GM20000 (cell line): ENCODE data around the gene EYA2.
"Not testable (repeated sequence)": the region's sequence is repeated elsewhere in the genome, so short reads cannot be mapped to it uniquely, and the experiment has no call there.

Experiments
- DNase-seq: peaks from one replicate; pipeline ENCODE4 v3.0.0; 2012; ENCODE audit warnings: low spot score
- CTCF ChIP-seq: IDR thresholded peaks from 2 replicates; pipeline ENCODE4 v1.5.1; 2012; ENCODE audit warnings: mild to moderate bottlenecking, control low read depth; ENCODE audit errors: extremely low read depth, missing control alignments

Gene EYA2

DNA sequence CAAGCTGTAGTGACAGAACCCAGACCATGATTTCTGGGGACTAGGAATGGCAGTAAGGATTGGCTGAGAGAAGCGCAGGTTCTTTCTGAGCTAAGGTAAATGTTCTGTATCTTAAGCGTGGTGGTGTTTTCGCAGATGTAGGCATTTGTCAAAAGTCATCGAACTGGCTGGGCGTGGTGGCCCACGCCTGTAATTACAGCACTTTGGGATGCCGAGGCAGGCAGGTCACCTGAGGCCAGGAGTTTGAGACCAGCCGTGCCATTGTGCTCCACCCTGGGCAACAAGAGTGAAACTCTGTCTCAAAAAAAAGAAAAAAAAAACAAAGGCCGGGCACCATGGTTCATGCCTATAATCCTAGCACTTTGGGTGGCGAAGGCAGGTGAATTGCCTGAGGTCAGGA lies 40.7 kb upstream of the EYA2 start:
- DNase-seq, result no peak
- TF ChIP-seq CTCF, result no peak

DNA sequence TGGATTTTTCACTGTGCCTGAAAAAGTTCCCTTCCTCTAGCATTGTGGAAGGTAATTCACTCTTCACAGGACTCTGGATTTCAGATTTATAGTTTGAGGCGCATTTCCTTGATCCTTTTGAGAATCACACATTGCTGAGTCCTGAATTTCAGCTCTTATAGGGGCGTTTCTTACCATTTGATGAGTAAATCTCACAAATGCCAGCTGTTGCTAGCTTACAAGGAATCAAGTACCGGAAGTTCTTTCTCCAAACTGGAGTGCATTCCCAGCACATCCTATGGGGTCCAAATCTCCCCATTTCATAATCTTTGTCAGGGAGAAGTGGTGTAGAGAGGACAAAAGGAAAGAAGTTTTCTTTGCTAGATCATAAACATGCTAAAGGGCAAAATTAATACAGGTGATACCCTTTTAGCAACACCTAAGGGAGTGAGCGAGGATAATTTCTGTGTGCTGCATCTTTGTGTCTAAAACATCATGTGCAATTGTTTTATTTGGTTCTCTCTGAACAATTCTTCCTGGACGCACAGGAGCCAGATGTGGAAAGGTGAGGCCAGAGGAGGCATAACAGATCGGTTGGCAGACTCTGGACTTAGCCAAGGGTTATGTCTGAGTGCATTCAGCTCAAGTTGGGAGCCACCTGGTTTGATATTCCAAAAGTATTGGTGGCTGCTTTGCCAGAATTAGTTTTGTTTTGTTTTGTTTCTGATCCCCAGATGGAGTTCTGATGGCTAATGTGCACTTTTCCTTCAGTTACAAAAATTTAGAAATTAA lies 37.4 kb upstream of the EYA2 start:
- no peak for DNase-seq
- TF ChIP-seq CTCF, result no peak

DNA sequence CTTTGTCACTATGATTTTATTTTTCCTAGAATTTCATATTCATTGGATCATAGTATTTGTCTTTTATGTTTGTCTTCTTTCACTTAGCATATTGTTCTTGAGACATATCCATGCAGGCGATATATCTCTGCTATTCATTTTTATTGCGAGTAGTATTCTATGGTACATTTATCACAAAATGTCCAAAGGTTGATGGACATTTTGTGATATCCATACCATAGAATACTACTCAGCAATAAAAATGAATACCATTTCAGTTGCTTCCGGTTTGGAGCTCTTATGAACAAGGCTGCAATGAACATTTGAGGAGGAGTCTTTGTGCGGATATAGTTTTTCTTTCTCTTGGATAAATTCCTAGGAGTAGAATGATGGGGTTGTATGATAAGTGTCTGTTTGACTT lies 28.8 kb upstream of the EYA2 start:
- TF ChIP-seq CTCF, result no peak
- DNase-seq, result no peak

DNA sequence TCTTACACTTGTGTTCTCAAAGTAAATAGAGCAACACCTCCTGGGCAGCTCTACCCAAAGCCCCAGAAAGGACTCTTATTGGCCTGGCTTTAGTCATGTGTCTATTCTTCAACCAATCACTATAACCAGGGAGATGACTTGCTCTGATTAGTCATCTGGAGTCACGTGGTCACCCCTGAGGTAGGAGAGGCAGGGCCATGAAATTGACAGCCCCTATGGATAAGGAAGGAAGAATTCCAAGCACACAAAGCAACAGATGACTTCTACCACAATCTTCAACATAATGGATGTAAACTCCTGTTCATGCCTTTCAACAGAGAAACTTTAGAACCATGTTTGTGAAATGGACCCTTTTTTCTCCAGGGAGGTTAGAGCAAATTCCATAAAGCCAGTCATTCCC lies 24.6 kb upstream of the EYA2 start:
- no peak for TF ChIP-seq CTCF
- no peak for DNase-seq

DNA sequence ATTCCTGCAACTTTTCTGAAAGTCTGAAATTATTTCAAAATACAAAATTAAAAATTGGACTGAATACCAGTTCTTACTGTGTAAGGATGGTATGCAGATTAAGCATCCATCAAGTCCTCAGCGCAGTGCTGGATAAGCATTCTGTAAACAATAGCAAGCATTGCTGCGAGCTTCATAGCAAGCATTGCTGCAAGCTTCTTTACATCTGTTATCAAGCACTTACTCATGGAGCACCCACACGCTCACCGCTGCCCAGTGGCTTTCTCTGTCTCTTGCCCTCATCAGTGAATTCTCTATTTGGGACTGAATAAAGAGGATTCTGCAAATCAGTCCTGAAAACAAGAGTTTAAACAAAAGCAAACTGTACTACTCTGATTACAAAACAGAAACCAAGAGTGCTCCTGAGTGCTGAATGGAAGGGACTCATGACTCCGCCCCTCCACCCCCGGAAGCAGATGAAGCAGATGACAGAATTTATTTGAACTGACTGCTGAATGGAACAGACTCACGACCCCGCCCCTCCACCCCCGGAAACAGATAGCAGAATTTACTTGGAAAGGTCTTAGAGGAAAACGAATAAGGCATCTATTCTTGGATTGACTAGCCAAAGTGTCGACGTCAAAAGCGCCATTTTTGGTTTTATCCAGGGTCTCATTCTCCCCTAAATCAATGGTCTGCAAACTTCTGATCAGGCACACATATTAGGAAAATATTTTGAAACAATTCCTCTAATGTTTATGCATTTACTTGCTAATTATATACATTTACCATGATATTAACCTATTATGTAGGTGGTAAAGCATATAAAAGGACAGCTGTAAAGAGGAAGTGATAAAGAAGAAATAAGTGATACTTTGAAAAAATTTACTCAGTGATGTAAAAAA lies 22.1 kb upstream of the EYA2 start:
- TF ChIP-seq CTCF, result no peak
- DNase-seq, result no peak

DNA sequence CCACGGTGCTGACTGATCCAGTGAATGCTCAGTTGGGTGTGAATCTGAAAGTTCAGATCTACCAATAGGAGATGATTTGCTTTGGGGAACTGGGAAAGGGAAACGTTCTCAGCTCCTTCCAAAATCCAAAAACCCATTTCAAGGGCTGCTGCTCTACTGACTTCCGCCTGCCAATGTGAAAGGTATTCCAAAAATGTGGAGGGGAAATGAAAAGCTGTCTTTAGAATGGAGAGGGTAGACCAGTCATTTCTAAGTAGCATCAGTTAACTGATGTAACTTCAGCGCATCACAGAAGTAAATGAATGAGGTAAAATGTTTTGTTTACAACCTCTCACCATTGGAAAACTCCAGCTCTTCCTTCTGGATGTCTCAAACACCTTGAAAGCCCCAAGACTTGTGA lies 19.6 kb upstream of the EYA2 start:
- TF ChIP-seq CTCF, result no peak
- no peak for DNase-seq

DNA sequence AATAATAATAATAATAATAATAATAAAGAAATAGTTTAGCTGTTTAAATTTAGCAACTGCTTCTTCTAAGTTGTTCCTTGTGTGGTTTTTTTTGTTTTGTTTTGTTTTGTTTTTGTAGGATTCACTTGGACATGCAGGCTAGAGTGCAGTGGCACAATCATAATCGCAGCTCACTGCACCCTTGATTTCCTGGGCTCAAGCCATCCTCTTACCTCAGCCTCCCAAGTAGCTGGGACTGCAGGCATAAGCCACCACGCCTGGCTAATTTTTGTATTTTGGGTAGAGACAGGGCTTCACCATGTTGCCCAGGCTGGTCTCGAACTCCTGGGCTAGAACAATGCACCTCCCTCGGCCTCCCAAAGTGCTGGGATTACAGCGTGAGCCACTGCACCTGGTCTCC lies 15.3 kb upstream of the EYA2 start:
- TF ChIP-seq CTCF, result no peak
- no peak for DNase-seq

DNA sequence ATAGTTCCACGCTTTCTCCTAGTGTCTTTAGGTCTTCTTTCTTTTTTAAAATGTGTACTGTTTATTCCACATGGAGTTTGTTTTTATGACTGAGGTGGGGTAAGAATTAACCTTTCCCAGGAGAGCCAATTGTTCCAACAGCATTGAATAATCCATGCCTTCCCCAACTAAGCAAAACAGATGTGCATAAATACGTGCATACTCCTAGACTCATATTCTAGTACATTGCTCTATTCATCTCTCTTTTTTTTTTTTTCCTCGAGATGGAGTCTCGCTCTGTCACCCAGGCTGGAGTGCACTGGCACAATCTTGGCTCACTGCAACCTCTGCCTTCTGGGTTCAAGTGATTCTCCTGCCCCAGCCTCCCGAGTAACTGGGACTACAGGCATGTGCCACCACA lies 14.7 kb upstream of the EYA2 start:
- DNase-seq, result not testable (repeated sequence)
